GM18499 (cell line): ENCODE measurements around the gene GNRHR.
"Not testable (repeated sequence)": the region's sequence is repeated elsewhere in the genome, so short reads cannot be mapped to it uniquely, and the experiment has no call there.

Experiments
- ATAC-seq: cut with Tn5 transposase; IDR thresholded peaks from one replicate; pipeline ENCODE4 v1.9.1; 2021; ENCODE audit warnings: moderate number of reproducible peaks; ENCODE audit not compliant: insufficient read depth, unreplicated experiment

The GNRHR gene, protein sequence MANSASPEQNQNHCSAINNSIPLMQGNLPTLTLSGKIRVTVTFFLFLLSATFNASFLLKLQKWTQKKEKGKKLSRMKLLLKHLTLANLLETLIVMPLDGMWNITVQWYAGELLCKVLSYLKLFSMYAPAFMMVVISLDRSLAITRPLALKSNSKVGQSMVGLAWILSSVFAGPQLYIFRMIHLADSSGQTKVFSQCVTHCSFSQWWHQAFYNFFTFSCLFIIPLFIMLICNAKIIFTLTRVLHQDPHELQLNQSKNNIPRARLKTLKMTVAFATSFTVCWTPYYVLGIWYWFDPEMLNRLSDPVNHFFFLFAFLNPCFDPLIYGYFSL

DNA sequence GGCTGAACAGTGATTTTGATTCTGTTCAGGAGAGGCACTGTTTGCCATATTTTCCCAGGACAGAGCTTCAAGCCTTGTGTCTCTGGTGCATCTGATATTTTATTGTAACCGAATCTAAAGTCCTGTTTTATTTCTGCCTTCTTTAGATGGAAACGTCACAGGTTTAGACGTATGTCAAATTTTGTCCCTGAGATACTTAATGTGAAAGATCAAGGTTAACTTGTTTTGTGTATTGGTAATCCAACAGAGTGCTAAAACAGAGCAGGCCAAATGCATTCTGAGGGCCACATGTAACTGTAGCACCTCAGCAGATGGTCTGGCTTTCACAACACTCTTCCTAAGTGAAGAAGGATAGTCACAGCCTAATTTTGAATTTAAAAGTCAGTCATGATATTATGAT lies at the start of gene GNRHR:
GNRHR (minus strand) TSS at position 101 of the 400 bp plus-strand sequence; CDS start at position 48, 53 bp downstream.
- ATAC-seq, result no peak

DNA sequence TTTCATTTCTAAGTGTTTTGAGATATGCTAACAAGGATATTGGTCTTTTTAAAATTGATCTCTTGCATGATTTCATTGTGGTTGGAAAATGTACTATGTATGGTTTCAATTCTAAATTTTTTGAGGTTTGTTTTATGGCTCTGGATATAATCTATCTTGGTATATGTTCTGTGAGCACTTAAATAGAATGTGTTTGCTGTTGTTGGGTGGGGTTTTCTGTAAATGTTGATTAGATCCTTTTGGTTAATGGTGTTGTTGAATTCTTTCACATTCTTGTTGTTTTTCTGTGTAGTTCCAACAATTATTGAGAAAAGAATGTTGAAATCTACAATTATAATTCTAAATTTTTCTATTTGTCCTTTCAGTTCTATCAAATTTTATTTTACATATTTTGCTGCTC lies 42.6 kb upstream of the GNRHR start:
- no peak for ATAC-seq

DNA sequence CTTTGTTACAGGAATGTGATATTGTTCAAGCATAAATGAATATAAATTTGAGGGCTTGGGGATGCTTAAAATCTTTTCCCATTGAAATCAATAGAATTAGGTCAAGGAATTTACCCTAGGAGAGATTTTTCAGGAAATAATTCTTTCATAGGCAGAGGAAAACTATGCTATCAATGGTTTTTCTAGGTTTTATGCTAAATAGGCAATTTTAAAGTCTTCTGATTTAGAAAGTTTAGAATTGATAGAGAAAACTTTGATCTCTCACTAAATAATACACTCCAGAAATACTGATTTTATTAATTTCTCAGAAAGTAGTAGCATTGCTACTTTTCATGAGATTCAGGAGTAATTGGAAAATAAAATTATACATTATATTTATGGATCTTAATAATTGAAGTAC lies 36.5 kb upstream of the GNRHR start:
- ATAC-seq, result no peak

DNA sequence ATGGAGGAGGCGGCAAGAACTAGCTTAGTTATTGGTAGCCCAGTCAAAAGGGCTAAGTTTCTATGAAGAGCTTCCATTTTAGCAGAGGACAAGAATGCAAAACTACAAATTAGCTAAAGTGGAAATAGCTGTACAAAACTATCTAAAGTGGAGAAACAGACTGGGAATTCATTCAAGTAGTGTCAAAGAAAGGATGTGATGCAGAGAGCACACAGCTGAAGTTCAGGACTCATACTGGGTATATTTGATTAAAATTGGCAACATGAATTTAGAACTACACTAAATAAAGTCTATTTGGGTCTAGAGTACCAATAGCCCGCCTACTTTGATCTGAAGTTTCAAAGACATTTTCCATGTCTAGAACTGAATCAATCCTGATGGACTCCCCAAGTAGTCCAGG lies 33.1 kb upstream of the GNRHR start:
- ATAC-seq, result no peak

DNA sequence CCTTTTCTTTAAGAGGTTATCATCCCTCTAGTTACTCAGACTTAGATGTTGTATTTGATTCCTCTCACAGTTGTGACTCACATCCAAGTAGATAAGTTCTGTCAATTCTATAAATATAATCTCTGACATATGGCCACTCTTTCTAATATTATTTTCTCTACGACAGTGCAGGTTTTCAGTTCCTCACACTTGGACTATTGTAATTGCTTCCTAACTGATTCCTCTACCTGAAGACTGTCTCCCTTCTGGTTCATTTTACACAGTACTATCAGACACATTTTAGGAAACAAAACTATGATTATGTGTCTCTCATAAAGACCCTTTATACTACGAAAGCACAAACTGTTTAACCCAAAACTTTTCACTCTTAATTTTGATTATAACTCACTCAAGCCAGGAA lies 31.3 kb upstream of the GNRHR start:
- ATAC-seq, result no peak

DNA sequence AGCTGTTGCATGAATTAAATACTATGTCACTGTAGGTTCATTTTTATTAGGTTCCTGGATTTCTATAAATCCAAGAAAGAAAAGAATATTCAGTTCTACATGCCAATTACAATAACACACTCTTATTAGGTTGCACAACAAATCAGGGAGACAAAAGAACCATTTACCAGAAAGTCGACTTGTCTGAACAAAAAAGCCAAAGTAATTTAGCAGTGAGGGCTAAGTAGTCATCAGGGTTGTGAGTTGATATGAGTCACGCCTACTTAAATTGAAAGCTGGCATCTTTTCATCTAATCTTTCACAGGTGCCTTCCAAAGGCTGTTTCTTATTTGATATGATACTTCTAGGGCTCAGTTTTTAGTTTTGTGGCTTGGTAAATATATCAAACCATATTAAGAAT lies 25.4 kb upstream of the GNRHR start:
- ATAC-seq, result no peak

DNA sequence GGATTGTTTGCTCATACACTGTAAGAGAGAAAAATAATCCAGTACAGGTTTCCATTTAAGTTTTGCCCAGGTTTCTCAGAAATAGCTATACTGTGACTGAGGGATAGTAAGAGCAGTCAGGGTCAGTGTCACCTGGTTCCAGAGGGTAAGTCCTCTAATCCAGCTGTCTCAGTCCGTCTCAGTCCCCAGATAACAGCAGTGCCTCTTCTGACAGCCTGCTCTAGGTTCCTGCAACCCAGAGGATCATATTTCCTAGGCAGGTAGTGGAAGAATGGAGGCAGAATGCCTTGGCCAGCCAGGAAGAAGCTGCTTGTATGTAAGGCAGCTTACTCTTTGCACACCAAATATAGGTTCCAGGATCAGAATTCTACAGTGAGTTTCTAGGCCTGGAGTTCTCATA lies 22.6 kb upstream of the GNRHR start:
- ATAC-seq, result no peak

DNA sequence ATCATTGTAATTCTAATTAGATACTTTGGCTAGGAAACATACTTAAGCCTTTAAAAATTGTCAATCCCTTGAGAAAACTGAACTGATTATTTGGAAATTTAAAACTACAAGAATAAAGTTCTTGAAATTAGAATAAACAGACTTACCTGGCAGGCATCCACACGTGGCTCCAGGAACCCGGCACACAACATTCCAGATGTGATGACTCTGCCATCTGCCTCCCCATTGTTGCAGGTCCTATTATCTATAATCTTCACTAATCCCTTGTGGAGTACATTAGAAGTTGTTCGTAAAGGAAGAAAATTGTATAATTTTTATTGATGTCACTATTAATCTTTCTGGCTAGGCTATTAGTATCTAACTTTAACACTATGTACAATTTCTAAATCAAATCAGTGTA lies 16.2 kb upstream of the GNRHR start:
- no peak for ATAC-seq

DNA sequence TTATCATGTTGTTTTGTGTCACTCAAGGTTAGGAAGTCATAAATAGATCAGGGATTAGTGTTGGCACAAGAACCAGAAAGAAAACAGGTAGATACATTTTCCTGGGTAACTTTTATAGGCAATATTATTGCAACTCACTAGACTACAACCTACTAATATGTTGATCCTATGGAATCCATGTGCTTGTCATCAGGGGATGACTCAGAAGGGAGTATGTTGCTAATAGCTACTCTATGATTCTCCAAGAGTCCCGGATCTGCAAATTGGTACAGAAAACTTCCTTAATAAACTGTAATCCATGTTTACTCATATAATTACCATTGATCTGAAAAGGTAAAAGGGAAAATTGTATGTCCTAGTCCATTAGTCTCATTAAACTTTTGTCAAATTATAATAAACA lies 11.7 kb upstream of the GNRHR start:
- ATAC-seq, result no peak

DNA sequence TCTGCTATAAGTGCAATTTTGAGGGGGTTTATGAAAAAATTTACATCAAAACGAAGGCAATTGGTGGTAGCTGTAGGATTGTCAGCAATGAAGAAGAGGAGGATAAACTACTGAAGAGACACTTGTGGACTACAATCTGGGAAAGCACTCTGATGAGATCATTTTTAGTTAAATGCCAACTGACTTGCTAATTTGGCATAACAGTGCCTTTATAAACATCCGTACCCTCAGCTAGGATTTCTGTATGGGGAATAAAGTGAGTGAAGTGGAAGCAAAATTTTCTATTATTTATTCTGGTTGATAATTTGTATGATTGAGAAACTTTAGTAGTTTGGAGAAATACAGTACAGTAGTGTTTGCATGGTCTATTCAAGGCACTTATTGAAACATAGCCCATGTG lies 11.2 kb upstream of the GNRHR start:
- no peak for ATAC-seq

DNA sequence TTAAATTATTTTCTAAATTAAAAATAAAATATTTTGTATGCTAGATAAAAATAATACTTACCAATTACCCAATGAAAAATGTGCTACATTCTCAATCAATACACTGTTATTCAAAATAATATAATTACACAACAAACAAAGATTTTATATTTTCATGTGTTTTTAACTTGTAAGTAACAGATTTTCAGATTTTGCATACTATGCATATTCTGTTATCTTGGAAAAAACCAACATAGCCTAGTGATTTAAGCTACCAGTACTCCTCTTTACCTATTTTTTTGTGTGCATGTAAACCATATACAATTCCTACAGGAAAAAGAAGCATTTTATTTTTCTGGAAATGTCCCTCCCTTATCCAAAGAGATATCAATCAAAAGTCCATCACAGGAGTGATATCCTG lies 10.0 kb upstream of the GNRHR start:
- no peak for ATAC-seq

DNA sequence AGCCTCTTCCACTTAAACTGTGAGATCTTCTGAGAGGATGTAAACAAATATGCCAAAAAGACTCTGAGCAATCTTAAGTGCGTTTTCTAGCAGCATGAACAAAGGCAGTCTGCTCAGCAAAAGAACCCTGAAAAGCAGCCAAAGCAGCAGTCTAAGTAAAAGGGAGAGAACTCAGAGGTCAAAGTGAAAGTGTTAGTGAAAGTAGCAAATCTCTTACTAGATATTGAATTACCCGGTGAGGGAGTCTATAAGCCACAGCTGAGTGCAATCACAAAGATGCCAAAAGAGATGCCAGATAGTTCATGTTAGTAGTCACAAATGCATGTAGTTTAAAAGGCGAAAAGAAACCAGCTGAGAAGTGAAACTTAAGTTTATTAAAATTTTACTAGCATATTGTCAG lies 7.9 kb upstream of the GNRHR start:
- ATAC-seq, result peak; percentile 99

DNA sequence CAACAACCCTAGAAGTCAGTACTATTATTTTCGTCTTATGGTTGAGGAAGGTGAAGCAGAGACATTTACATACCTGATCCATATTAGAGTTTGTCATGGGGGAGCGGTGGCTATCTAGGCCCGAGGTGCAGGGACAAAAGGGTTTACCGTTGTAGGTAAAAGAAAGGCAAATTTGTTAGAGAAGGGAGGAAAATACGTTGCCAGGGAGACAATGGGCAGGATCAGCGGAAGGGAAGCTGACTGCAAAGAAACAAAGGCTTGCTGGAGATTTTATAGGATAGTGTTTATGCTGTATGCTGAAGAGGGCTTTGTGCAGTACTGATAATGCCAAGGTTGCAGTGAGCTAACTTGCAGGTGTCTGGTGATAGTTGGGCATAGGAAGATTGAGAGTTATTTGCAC lies 2.8 kb upstream of the GNRHR start:
- not testable (repeated sequence) for ATAC-seq

DNA sequence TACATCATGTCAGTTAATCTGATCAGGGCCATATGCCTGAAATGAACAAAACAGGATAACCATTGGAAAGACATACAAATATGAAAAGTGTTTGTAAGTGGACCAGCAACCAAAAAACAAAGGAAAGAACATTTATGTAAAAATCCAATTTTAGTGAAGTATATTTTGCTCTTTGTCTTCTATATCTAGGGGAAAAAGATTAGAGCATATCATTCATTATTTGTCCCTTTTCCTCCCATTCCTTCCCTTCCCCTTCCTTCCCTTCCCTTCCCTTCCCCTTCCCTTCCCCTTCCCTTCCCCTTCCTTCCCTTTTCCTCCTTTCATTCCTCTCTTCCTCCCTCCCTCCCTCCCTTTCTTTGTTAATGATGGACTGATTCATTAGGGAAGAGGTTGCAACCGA lies 1.8 kb upstream of the GNRHR start:
- no peak for ATAC-seq

DNA sequence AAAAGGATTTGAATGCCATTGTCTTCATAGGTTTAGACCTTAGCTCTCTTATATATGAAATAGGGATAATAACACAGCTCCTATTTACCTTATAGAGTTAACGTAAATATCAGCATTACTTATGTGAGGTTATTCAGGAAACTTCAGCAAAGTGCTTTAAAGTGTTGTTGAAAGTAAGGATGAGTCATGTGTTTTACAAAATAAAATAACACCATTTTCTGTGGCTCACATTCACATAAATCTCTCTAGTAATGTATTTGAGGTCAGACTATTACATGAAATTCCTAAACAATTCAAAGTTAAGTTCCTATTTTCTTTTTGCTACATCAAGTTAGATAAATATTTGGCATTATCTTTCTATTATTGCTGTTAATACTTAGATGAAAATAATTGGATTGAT lies 2.9 kb downstream of the GNRHR start:
- ATAC-seq, result no peak

DNA sequence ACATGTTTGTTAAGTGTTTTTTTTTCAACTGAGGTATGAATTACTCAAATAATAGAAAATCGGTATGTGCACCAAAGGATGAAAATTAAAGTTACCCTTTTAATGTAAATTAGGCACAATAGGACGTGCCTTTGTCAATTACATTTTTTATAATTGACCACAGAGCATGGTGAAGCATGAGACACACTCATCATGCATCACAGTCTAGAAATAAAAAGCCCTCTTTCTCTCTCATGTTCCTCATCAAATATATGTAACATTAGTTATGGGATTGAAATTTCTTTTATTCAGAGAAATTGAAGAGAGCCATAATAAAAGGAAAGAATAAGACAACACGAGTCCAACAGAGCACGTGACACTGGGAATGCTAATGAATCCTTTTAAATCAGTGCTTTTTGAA lies 3.5 kb downstream of the GNRHR start:
- no peak for ATAC-seq

DNA sequence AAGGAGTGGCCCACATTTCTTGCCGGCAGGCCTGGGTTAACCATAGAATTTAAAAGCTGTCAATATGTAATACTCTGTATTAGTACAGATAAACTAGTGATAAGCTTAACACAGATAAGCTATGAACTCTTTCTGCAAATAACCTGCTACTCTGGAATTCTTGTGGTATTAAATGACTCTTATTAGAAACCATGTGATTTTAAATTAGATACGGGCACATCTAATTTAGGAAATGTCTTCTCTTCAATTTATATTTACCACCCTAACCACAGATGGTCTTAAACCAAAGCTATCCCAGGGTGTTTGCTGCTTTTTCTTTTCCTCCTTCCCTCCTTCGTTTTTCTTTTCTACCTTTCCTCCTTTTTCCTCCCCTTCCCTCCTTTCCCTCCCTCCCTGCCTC lies 4.9 kb downstream of the GNRHR start:
- ATAC-seq, result no peak

DNA sequence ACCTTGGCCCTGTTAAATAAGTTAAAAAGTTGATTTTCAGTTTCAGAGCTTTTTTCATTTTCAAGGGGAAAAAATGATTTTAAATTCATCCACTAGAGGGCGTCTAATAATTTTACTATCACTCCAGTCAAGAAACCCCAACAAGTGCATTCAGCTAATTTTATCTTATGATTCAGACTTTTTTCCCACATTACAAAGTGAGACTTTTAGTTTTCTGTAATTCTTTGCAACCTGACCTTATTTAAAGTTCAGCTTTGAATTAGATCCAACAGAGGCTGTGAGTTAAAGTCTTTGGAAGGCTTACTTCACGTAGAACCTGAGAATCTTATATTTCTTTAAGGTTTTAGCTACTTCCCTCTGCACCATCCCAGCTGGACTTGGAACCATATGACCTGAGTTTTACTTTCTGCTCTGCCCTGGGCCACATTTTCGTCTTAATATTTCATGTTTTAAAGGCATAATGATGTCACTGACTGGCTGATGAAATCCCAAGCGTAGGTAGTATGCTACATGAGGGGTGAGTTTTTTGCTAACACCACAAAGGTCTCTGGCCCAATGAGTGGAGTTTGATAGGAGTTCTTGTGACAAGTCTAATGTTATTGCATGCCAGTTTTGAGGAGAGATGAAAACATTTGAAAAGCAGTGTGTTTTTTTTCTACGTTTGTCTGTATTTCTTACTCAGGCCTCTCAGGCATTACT lies 7.2 kb downstream of the GNRHR start:
- no peak for ATAC-seq

DNA sequence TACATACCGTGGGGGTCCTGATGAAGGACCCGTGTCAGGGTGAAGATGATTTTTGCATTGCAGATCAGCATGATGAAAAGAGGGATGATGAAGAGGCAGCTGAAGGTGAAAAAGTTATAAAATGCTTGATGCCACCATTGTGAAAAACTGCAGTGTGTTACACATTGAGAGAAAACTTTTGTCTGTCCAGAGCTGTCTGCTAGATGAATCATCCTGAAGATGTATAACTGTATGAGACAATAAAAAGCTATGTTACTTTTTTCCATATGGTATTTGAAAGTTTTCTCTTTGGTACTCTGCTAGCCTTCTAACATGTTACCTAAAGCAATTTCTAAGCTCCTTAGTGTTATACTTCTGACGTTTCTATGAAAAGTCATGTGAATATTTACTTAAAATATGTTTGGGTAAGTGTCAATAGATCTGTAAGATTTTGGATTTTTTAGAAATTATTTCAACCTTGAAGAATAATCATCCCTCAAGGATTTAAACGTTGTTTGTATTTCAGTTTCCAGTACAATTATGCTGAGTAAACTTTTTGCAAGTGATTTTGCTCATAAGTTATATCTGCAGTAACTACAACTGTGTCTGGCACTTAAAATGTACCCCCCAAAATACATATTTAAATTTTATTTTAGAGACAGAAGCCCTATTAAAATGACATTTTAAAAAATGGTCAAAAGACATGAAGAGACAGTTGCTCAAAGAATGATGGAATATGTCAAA lies 9.5 kb downstream of the GNRHR start:
- no peak for ATAC-seq

DNA sequence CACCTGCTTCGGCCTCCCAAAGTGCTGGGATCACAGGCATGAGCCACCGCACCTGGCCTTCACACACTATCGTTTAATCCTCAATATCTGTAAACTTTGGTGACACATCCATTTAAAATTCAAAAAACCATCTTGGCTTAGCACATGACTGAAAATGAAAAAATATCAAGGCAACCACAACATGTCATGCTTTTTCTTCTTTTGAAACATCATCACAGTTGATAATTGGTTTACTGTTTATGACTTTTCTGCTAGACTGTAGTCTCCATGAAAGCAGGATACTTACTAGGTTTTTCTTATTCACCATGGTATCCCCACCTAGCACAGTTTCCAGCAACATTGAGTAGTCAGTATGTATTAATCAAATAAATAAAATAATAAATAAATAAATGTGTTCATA lies 11.0 kb downstream of the GNRHR start:
- ATAC-seq, result no peak

DNA sequence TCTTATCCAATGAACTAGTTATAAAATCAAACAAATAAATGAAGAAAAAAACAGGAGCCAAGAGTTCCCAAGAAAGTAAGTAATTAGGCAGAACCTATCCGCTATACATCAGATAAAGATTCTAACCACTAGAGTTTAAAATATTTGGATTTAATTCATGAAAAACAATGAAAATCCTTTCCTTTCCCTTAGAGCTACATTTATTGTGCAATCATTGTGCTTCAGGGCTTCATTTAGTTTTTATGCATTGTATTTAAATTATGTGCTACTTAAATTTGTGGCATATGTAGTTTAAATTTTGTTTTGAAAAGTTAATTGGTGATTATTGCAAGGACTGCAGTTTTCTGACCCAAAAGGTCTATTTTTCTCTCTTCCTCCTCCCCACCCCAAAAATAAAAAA lies 17.9 kb downstream of the GNRHR start:
- ATAC-seq, result no peak
